RKO (cell line): ENCODE measurements around the gene BRAT1.
"Not testable (repeated sequence)": the region's sequence is repeated elsewhere in the genome, so short reads cannot be mapped to it uniquely, and the experiment has no call there.

Source experiments
- DNase-seq: peaks from one replicate; pipeline ENCODE4 v3.0.0-alpha.2; 2016; ENCODE audit warnings: low spot score

The BRAT1 gene

DNA sequence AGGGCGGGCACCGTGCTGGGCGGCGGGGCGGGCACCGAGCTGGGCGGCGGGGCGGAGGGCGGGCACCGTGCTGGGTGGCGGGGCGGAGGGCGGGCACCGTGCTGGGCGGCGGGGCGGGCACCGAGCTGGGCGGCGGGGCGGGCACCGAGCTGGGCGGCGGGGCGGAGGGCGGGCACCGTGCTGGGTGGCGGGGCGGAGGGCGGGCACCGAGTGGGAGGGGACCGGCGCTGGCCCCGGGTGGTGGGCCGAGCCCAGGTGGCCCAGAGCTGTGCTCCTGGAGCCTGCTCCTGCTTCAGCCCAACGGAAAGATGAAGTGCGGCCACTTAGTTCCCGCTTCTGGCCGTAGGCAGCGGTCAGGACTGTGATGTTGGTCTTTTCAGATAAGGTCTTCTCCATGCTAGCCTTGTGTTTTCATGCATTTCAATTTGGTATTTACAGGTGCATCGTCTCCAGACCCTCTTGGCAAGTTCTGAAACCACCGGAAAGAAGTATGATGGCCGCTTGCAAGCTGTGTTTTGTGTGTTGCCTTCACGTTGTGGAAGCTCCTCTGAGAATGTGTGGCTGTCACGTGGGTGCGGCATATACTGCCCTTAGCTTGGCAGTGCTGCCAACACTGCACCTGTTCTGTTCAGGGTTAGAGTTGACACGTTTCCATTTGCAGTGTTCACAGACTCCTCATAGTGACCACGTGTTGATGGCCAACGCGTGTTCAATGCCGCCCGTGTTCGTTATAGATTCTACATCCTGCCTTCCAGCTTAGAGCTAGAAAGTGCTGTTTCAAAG, 28.7 kb upstream of the BRAT1 start:
- no peak for DNase-seq

DNA sequence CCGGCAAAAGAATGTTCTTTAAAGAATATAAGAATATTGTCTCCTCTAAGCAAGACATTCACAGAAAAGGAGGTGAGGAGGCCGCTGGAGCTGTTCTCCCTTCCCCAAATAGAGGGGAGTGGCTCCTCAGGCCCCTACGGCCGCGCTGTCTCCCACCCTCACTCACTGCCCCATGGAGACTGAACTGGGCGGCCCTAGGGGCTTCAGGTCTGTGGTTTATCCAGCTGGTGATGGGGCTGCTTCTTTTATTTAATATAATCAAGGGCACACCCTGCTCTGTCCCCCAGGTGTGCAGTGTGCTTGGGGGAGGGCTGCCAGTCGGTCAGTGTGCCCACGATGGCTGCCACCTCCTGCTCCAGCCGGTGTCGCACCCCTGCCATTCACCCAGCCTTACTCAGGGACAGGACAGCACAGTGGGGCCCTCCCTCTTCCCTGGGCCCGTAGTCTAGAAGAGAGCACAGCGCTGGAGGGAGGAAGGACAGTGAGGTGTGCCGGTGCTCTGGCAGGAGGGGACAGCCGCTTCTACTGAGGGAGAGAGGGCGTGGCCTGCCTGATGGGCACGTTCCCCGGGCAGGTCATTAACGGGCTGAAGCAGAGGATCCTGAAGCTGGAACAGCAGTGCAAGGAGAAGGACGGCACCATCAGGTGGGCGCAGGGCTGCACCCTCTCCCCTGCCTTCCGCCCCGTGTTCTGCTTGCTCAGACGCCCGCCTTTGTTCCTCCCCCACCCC, 26.8 kb upstream of the BRAT1 start:
- no peak for DNase-seq

DNA sequence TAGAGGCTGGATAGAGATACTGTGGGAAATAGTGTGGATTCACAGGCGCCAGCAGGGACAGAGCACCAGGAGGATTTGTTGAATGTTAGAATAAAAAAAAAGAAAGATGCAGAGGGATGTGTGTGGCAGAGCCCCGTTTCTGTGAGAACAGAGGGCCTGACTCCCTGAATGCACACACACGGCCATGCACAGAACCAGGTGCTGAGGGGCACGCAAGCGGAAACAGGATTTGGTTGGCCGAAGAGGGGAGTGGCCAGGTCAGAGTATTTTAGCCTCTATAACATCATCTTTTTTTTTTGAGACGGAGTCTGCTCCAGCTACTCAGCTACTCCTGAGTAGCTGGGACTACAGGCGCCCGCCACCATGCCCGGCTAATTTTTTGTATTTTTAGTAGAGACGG, 25.3 kb upstream of the BRAT1 start:
- no peak for DNase-seq

DNA sequence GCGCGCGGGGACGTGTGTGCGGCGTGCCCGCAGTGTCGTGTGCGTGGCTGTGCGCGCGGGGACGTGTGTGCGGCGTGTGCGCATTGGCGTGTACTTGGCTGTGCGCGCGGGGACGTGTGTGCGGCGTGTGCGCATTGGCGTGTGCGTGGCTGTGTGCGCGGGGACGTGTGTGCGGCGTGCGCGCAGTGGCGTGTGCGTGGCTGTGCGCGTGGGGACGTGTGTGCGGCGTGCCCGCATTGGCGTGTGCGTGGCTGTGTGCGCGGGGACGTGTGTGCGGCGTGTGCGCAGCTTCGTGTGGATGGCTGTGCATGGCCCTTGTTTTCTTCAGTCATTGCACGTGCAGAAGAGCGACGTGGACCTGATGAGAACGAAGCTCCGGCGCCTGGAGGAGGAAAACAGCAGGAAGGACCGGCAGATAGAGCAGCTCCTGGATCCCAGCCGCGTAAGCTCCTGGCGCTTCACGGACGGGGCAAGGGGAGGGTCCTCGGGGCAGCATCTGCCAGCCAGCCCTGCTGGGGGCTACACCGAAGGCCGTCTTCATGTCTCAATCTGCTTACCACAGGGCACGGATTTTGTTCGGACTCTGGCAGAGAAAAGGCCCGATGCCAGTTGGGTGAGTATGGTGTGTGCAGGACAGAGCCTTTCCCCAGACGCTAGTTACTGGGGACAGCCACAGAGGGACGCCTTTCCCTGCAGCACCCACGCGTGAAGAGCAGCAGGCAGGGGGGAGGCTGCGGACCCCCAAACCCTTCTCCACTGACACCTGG, 22.8 kb upstream of the BRAT1 start:
- DNase-seq: no peak

DNA sequence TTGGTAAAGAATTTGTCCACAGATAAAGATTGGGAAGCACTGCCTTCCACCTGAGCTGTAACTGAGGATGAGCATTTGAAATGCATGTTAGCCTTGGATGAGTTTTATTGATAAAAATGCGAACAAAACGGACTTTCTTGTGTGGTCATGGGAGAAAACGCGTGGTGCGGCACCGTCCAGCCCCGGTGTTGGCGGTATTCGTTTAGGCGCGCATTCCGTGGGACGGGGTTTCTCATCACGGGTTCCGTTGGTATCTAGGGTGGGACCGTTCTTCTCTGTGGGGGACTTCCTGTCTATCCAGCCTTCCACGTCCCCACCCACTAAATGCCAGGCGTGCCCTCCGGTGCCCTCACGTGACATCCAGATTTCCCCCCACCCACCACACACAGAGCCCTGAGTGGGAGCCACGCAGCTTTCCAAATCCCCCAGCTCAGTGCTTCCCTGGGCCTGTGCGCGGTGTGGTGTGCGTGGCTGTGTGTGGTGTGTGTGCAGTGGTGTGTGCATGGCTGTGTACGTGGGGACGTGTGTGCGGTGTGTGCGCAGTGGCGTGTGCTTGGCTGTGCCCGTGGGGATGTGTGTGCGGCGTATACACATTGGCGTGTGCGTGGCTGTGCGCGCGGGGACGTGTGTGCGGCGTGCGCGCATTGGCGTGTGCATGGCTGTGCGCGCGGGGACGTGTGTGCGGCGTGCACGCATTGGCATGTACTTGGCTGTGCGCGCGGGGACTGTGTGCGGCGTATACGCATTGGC, 21.6 kb upstream of the BRAT1 start:
- no peak for DNase-seq

DNA sequence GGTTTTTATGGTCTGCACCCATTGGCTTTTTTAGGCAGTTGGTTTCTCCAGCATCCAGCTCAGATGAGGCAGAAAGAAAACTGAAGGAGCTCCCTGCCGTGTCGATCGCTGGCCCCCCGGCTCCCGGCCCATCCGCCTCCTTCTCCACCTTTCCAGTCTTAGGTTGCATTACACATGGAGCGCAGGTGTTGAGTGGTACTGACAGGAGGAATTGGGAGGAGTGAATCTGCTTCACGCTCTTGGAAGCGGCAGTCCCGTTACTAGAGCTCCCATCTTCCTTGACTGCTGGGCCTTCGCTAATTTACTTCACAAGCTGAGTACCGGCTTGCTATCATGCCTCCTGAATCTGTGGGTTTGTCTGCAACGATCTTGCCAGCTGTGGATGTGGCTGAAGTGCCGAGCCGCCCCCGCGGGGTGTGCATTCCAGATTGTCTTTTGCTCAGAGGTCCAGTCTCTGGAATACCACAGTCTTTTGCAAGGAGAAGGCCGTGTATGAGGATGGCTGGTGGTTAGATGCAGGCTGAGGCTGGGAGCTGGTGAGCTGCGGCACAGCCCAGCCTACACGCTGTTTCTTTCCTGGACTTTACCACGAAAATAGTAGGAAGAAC, 20.5 kb upstream of the BRAT1 start:
- DNase-seq: no peak

DNA sequence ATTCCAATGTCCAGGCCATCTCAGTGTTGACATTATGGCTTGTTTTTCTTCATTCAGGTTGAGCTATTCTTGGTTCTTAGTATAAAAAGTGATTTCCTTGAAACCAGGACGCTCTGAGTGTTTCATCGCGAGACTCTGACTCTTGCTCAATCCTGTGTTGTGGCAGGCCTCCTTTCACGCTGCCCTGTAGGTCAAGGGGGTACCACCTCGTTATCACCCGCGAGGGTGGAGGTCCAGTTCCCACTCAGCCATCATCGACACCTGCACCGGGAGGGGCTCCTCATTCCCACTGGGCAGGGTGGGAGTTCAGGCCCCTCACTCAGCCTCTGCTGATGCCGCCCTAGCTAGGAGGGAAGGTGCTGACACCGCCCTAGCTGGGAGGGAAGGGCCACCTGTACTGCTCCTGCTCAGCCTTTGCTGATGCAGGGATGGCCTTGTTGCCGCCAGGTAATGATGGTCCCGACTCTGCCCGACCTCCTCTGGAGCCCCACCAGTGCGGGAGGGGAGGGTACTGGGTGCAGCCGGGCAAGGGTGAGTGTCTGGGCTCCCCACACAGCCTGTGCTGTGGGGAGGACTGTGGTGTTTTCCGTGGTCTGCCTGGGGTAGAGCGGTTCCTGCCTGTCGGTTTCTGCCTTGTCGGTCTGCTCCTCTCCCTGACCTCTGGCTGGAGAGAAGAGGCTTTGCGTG, 19.9 kb upstream of the BRAT1 start:
- no peak for DNase-seq

DNA sequence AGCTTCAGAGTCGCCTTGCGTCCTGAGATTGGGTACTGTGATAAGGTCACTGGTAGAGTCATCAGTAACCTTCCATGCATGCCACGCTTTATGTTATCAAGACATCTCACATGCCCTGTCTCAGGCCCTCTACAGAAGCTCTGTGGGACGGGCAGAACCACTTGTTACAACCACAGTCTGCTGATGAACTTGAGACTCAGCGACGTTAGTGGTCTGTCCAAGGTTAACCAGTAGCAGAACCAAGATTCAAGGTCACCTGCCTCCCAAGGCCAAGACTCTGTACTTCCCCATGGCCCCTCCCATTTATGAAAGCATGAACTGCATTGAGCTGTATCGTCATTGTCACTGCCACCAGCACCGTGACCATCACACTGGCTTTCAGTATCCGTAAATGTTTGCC, 18.4 kb upstream of the BRAT1 start:
- DNase-seq: no peak

DNA sequence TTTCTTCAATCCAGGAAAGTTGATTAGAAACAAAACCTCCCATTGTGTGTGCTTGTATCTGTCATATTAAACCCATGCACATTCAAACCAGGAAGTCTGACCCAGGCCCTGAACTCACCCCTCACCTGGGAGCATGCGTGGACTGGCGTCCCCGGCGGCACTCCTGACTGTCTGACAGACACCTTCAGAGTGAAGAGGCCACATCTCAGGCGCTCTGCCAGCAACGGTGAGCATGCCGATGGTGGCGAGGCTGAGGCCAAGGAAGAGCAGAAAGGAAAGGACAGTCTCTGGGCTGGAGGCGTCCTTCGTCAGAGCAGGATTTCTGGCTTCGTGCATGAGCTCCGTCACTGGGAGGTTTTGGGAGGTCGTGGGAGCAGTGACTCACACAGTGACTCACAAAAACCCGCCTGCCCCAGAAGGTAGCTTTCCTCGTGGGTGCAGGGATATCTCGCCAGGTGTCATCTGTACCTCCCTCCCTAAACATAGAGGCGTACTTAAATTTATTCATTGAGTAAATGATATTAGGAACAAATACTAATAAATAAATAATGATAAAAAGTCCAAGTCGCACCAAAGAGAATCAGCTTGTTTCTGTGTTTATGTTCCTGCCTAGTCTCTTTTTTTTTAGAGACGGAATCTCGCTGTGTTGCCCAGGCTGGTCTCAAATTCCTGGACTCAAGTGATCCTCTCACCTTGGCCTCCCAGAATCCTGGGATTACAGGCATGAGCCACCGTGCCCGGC, 16.9 kb upstream of the BRAT1 start:
- no peak for DNase-seq

DNA sequence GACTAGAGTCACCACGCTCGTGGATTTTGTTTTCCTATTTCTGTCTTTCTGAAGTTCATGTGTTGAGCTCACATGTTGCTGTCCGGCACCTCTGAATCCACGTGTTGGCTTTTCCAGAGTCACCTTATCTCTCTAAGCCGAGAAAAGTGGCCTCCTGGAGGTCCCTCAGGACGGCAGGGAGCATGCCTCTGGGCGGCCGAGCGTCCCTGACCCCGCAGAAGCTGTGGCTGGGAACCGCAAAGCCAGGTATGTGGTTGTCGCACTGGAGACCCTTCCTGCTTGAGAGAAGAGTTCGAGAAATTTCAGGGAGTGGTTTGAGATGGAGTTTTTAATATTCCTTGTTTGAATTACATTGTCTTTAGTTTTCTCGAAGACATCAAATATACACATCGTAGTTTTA, 16.1 kb upstream of the BRAT1 start:
- DNase-seq: no peak

DNA sequence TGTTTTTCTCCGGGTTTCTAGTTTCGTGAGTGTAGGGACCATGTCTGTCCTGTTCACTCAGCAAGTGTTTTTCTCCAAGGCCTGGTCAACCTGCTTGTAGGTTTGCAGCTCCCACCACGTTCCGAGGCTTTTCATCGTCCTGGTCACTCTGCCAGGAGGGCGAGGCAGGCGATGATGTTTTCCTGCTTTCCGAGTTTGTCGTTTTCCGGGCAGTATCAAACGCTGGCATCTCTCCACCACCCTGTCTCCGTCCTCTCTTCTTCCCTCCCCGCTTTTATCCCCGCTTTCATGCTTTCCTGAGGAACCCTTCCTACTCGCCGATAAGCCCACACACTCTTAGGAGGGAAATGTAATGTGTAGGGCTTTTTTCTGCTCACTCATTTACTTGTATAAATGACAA, 14.7 kb upstream of the BRAT1 start:
- no peak for DNase-seq

DNA sequence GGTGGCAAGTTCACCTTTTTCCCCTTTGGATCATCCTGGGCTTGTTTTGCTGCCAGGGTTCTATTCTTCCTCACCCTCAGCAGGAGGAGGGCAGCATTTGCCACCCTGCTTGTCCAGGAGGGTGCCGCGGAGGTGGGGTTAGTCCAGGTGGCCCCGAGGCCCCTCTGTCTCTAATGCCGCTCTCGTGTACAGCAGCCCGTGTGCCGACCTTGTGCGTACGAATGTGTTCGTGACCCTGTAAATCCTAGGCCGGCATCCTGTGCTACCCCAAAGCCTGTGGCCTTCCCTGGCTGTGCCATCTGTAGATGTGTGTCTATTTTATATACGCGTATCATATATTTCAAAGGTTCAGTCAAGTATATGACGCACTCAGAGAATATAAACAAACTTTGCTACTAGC, 14.1 kb upstream of the BRAT1 start:
- DNase-seq: no peak

DNA sequence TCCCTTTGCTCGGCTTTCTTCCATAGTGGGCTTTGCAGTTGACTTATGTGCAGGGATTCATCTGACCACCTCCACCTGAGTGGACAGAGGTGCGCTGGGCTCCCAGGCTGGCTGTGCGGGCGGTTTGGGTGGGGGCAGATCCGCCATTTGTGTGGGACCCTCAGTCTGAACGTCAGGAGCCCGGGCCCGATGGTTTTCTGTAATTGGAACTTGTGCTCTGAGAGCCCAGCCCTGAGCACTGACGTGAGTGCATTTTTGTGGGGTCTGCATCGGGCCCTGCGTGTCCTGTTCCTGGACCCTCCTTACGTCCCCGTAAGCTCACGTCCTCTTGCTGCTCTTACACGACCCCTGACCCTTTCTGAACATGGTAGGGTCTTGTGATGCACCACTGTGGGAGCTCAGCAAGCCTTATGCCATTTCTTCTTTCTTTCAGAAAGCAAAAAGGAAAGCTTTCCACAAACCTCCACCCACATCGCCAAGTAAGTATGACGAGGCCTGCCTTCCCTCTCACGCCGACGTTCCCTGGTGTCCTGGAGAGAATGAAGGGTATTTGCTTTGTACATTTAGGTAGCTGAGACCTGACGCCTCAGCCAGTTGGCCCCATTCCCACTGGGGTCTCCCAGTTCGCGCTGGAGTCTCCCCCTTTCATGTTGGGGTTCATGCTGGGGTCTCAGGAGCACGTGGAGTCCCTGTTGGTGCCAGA, 13.3 kb upstream of the BRAT1 start:
- no peak for DNase-seq

DNA sequence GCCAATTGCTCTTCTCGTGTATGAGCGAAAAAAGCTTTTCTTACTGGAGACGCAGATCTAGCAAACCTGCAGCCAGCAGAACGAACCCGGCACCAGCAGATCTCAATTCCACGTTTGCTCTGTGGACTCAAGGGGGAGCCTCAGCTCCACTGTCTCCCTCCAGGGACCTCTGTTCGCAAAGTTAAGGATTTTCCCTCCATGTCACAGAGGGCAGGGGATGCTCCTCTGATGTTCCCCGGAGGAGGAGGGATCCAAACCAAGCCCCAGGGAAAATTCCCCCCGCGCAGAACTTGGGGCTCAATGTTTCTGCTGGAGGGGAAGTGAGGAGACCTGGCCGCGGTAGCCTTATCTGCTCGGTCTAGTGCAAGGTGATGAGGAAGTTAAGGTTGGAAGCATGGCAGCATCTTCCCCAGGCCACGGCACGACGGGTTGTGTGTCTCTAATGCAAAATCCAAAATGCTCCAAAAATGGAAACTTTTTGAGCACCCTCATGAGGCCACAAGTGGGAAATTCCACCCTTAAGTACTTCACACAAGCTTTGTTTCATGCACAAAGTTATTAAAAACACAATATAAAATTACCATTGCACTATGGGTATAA, 12.5 kb upstream of the BRAT1 start:
- no peak for DNase-seq

DNA sequence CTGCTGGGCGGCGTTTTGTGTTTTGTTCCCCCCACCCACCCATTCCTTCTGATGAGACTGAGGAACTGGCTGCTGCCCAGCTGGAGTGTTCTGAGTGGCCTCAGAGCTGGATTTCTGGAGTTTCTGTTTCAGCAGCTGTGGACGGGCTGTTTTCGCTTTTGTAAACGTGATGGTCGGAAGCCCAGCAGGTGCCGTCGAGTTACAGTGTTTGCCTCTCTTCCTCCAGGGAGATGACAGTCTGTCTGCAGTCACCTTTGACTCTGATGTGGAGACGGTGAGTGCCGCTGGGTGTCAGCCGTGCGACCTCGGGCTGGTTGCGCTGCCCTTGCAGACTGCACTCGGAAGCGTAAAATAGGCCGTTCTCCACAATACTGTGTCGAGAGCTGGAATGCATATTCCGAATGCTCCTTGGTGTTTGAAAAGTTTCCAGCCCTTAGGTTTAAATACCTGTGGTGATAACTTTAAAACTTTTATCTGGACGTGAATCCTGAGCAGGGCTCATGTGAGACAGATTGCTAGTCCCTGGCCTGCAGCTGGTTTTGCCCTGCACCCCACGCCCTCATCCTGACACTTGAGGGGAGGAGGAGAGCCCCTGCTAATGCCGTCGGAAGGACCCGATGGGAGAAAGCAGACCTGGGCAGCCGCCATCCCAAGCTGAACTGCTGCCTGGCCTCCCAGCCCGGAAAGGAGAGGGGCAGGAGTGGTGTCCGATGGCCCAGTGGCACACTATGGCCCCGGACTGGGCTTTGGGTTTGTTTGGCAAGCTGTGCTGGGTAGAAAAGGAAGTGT, 11.8 kb upstream of the BRAT1 start:
- no peak for DNase-seq

DNA sequence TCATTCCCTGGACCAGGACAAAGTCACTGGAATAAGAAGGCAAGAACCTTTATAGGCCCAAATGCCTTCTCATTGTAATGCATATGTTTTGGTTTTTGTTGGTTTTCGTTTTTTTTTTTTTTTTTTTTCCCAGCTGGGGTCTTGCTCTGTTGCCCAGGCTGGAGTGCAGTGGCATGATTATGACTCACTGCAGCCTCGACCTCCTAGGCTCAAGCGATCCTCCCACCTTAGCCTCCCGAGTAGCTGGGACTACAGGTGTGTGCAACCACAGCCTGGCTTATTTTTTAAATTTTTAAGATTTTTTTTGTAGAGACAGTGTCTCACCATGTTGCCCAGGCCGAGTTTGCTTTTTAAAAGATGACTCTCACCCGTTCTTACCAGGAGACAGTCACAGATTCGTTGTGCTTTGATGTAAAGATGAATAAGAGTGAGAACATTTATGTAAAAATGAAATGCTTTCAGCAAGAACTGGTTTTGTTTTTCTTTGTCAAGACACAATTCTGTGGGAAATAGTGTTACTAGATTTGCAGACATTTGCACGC, 11.1 kb upstream of the BRAT1 start:
- no peak for DNase-seq

DNA sequence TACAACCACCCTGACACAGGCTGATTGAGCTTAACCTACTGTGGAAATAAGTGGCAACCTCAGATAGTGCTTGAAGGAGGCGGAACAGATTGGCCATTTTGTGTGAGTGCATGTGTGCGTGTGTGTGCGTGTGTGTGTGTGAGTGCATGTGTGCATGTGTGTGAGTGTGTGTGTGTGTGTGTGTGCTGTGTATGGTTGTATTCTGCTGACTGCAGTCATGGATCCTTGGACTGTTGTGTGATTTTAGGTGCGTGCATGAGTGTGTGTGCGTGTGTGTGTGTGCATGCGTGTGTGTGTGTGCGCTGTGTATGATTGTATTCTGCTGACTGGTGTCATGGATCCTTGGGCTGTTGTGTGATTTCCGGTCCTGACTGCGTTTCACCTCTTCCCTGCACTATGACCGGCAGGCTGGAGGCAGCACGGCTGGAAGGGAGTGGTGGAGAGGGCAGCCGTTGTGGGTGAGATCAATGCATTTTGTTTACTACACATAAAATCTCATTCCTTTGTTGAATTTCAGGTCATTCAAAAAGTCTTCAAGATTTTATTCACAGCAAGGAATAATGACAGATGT, 9.7 kb upstream of the BRAT1 start:
- no peak for DNase-seq

DNA sequence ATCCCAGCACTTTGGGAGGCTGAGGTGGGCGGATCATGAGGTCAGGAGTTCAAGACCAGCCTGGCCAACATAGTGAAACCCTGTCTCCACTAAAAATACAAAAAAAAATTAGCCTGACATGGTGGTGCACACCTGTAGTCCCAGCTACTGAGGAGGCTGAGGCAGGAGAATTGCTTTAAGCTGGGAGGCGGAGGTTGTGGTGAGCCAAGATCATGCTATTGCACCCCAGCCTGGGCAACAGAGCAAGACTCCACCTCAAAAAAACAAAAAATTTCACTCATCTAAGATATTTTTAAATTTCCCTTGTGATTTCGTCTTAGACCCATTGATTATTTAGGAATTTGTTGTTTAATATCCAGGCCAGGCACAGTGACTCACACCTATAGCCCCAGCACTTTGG, 8.6 kb upstream of the BRAT1 start:
- not testable (repeated sequence) for DNase-seq
